GM18498 (cell line): Measurements from ENCODE around the gene DNAH2.

Experiments
- ATAC-seq: cut with Tn5 transposase; IDR thresholded peaks from one replicate; pipeline ENCODE4 v1.9.1; 2021; ENCODE audit warnings: mild to moderate bottlenecking, moderate library complexity; ENCODE audit not compliant: unreplicated experiment

DNAH2 gene

GRCh38 chr17:7716901-7717755 lies at the start of gene DNAH2:
Gene DNAH2 (plus strand): TSS chr17:7717744. CDS start chr17:7719735, 1,991 bp downstream.
- ATAC-seq: no peak

GRCh38 chr17:7668482-7668881 lies 49.1 kb upstream of the DNAH2 start:
- ATAC-seq: no peak

- no peak for ATAC-seq
Measured at GRCh38 chr17:7673239-7673638, 44.3 kb upstream of the DNAH2 start.

- no peak for ATAC-seq
Measured at GRCh38 chr17:7674934-7675333, 42.6 kb upstream of the DNAH2 start.

GRCh38 chr17:7676533-7676932 lies 41.0 kb upstream of the DNAH2 start:
- ATAC-seq: no peak

GRCh38 chr17:7677388-7678067 lies 40.0 kb upstream of the DNAH2 start:
- no peak for ATAC-seq

- ATAC-seq: no peak
Measured at GRCh38 chr17:7684851-7685532, 32.6 kb upstream of the DNAH2 start.

- peak; percentile 58 for ATAC-seq
Measured at GRCh38 chr17:7685533-7686221, 31.9 kb upstream of the DNAH2 start.

GRCh38 chr17:7686222-7687071 lies 31.1 kb upstream of the DNAH2 start:
- peak; percentile 51 for ATAC-seq

GRCh38 chr17:7687072-7687907 lies 30.3 kb upstream of the DNAH2 start, which contains the start of gene TP53:
Gene TP53 (minus strand): TSS chr17:7687490. CDS start chr17:7676594, 10,896 bp downstream.
- no peak for ATAC-seq

- ATAC-seq: peak; percentile 74
Measured at GRCh38 chr17:7687908-7688807, 29.4 kb upstream of the DNAH2 start, which contains the start of gene WRAP53. Gene WRAP53 (plus strand): TSS chr17:7688477. CDS start chr17:7688649, 172 bp downstream.

- ATAC-seq: no peak
Measured at GRCh38 chr17:7688808-7689316, 28.7 kb upstream of the DNAH2 start.

- no peak for ATAC-seq
Measured at GRCh38 chr17:7695586-7695985, 22.0 kb upstream of the DNAH2 start.

GRCh38 chr17:7697828-7698588 lies 19.5 kb upstream of the DNAH2 start:
- ATAC-seq: no peak

- ATAC-seq: no peak
Measured at GRCh38 chr17:7700510-7700909, 17.0 kb upstream of the DNAH2 start.

- no peak for ATAC-seq
Measured at GRCh38 chr17:7701681-7702080, 15.9 kb upstream of the DNAH2 start.

- no peak for ATAC-seq
Measured at GRCh38 chr17:7702776-7703175, 14.8 kb upstream of the DNAH2 start.
